ENCODE measurements around the gene SCGB3A1.

The SCGB3A1 gene

GRCh38 chr5:180591311-180591887, at the start of gene SCGB3A1:
SCGB3A1 (minus strand) TSS chr5:180591499; CDS start chr5:180591462, 37 bp downstream.
- no peak for DNase-seq (ENCODE audit: low read depth in 1 of 2, low spot score in 1 of 2)

GRCh38 chr5:180640611-180640860, 49.2 kb upstream of the SCGB3A1 start:
- no peak for DNase-seq (ENCODE audit: low read depth in 1 of 2, low spot score in 1 of 2)

GRCh38 chr5:180639741-180640610, 48.7 kb upstream of the SCGB3A1 start:
- DNase-seq (ENCODE audit: low read depth in 1 of 2, low spot score in 1 of 2) = no peak

GRCh38 chr5:180639287-180639686, 48.0 kb upstream of the SCGB3A1 start:
- DNase-seq (ENCODE audit: low read depth in 1 of 2, low spot score in 1 of 2) = no peak

- no peak for DNase-seq (ENCODE audit: low read depth in 1 of 2, low spot score in 1 of 2)
Observed at GRCh38 chr5:180637962-180638680, 46.8 kb upstream of the SCGB3A1 start.

- DNase-seq (ENCODE audit: low read depth in 1 of 2, low spot score in 1 of 2) = no peak
Observed at GRCh38 chr5:180636403-180637075, 45.2 kb upstream of the SCGB3A1 start.

- no peak for DNase-seq (ENCODE audit: low read depth in 1 of 2, low spot score in 1 of 2)
Observed at GRCh38 chr5:180636016-180636402, 44.7 kb upstream of the SCGB3A1 start.

GRCh38 chr5:180633283-180634177, 42.2 kb upstream of the SCGB3A1 start:
- DNase-seq (ENCODE audit: low read depth in 1 of 2, low spot score in 1 of 2) = no peak

- no peak for DNase-seq (ENCODE audit: low read depth in 1 of 2, low spot score in 1 of 2)
Observed at GRCh38 chr5:180632768-180633167, 41.5 kb upstream of the SCGB3A1 start.

- DNase-seq (ENCODE audit: low read depth in 1 of 2, low spot score in 1 of 2) = no peak
Observed at GRCh38 chr5:180631549-180632383, 40.5 kb upstream of the SCGB3A1 start.

- no peak for DNase-seq (ENCODE audit: low read depth in 1 of 2, low spot score in 1 of 2)
Observed at GRCh38 chr5:180630426-180630825, 39.1 kb upstream of the SCGB3A1 start.

GRCh38 chr5:180629831-180630382, 38.6 kb upstream of the SCGB3A1 start:
- DNase-seq (ENCODE audit: low read depth in 1 of 2, low spot score in 1 of 2) = no peak

GRCh38 chr5:180628827-180629750, 37.8 kb upstream of the SCGB3A1 start:
- DNase-seq (ENCODE audit: low read depth in 1 of 2, low spot score in 1 of 2) = no peak

- DNase-seq (ENCODE audit: low read depth in 1 of 2, low spot score in 1 of 2) = no peak
Observed at GRCh38 chr5:180628211-180628610, 36.9 kb upstream of the SCGB3A1 start.

GRCh38 chr5:180627386-180628120, 36.3 kb upstream of the SCGB3A1 start:
- DNase-seq (ENCODE audit: low read depth in 1 of 2, low spot score in 1 of 2) = no peak

- no peak for DNase-seq (ENCODE audit: low read depth in 1 of 2, low spot score in 1 of 2)
Observed at GRCh38 chr5:180626661-180627385, 35.5 kb upstream of the SCGB3A1 start.

Data from stimulated activated CD4-positive, alpha-beta T cell treated with anti-CD3 and anti-CD28 coated beads, Interleukin-15, amount 100 ng/mL, for 1 hour (primary cell).